HEK293 (cell line): ENCODE results near the gene GEMIN7.

ENCODE experiments used
- EGR2 ChIP-seq: fragments of 450-650 bp; formaldehyde crosslinking; IDR thresholded peaks from 2 replicates; pipeline ENCODE4 v1.5.1; 2016; ENCODE audit warnings: low read depth, missing biosample characterization, missing genetic modification characterization
- KLF9 ChIP-seq: fragments of 450-650 bp; formaldehyde crosslinking; IDR thresholded peaks from 2 replicates; pipeline ENCODE4 v1.5.1; 2016; ENCODE audit warnings: missing biosample characterization, missing genetic modification characterization, low read depth
- SCRT1 ChIP-seq: fragments of 450-650 bp; formaldehyde crosslinking; IDR thresholded peaks from 2 replicates; pipeline ENCODE4 v1.5.1; 2016; ENCODE audit warnings: missing biosample characterization, missing genetic modification characterization, borderline replicate concordance
- ZBTB20 ChIP-seq: fragments of 450-650 bp; formaldehyde crosslinking; IDR thresholded peaks from 2 replicates; pipeline ENCODE4 v1.5.1; 2016; ENCODE audit warnings: missing biosample characterization, missing genetic modification characterization
- ZIC2 ChIP-seq: fragments of 450-650 bp; formaldehyde crosslinking; IDR thresholded peaks from 2 replicates; pipeline ENCODE4 v1.5.1; 2016; ENCODE audit warnings: missing biosample characterization, missing genetic modification characterization
- ZNF138 ChIP-seq: fragments of 450-650 bp; formaldehyde crosslinking; IDR thresholded peaks from 2 replicates; pipeline ENCODE4 v1.5.1; 2016; ENCODE audit warnings: missing biosample characterization, missing genetic modification characterization, borderline replicate concordance
- ZNF140 ChIP-seq: fragments of 450-650 bp; formaldehyde crosslinking; IDR thresholded peaks from 2 replicates; pipeline ENCODE4 v1.5.1; 2016; ENCODE audit warnings: missing biosample characterization, missing genetic modification characterization
- ZNF174 ChIP-seq: fragments of 450-650 bp; formaldehyde crosslinking; IDR thresholded peaks from 2 replicates; pipeline ENCODE4 v1.5.0; 2017; ENCODE audit warnings: missing biosample characterization, mild to moderate bottlenecking, missing genetic modification characterization
- ZNF280C ChIP-seq: fragments of 450-650 bp; formaldehyde crosslinking; IDR thresholded peaks from 2 replicates; pipeline ENCODE4 v1.5.1; 2016; ENCODE audit warnings: missing biosample characterization, missing genetic modification characterization
- ZNF341 ChIP-seq: fragments of 450-650 bp; formaldehyde crosslinking; IDR thresholded peaks from 2 replicates; pipeline ENCODE4; 2016; ENCODE audit warnings: low read depth, missing biosample characterization, missing genetic modification characterization
- ZNF394 ChIP-seq: fragments of 450-650 bp; formaldehyde crosslinking; IDR thresholded peaks from 2 replicates; pipeline ENCODE4 v1.5.1; 2016; ENCODE audit warnings: missing biosample characterization, missing genetic modification characterization, mild to moderate bottlenecking, moderate library complexity, borderline replicate concordance
- ZNF416 ChIP-seq: fragments of 450-650 bp; formaldehyde crosslinking; IDR thresholded peaks from 2 replicates; pipeline ENCODE4 v1.5.1; 2016; ENCODE audit warnings: missing biosample characterization, missing genetic modification characterization
- ZNF449 ChIP-seq: fragments of 450-650 bp; formaldehyde crosslinking; IDR thresholded peaks from 2 replicates; pipeline ENCODE4 v1.5.1; 2017; ENCODE audit warnings: missing biosample characterization, mild to moderate bottlenecking, missing genetic modification characterization, moderate library complexity
- ZNF48 ChIP-seq: fragments of 450-650 bp; formaldehyde crosslinking; IDR thresholded peaks from 2 replicates; pipeline ENCODE4 v1.5.1; 2016; ENCODE audit warnings: missing biosample characterization, missing genetic modification characterization
- ZNF510 ChIP-seq: fragments of 450-650 bp; formaldehyde crosslinking; IDR thresholded peaks from 2 replicates; pipeline ENCODE4 v1.5.1; 2018; ENCODE audit warnings: mild to moderate bottlenecking, missing genetic modification characterization, missing biosample characterization; ENCODE audit not compliant: insufficient replicate concordance
- ZNF530 ChIP-seq: fragments of 450-650 bp; formaldehyde crosslinking; IDR thresholded peaks from 2 replicates; pipeline ENCODE4 v1.5.1; 2016; ENCODE audit warnings: low read depth, missing biosample characterization, missing genetic modification characterization
- ZNF558 ChIP-seq: fragments of 450-650 bp; formaldehyde crosslinking; IDR thresholded peaks from 2 replicates; pipeline ENCODE4 v1.5.1; 2016; ENCODE audit warnings: missing biosample characterization, missing genetic modification characterization
- ZNF561 ChIP-seq: fragments of 450-650 bp; IDR thresholded peaks from 2 replicates; pipeline ENCODE4 v1.5.1; 2018; ENCODE audit warnings: missing biosample characterization, missing genetic modification characterization, borderline replicate concordance
- ZNF621 ChIP-seq: fragments of 450-650 bp; formaldehyde crosslinking; IDR thresholded peaks from 2 replicates; pipeline ENCODE4 v1.5.1; 2017; ENCODE audit warnings: missing biosample characterization, missing genetic modification characterization
- ZNF624 ChIP-seq: fragments of 450-650 bp; formaldehyde crosslinking; IDR thresholded peaks from 2 replicates; pipeline ENCODE4 v1.5.1; 2017; ENCODE audit warnings: missing biosample characterization, missing genetic modification characterization
- ZNF677 ChIP-seq: fragments of 450-650 bp; IDR thresholded peaks from 2 replicates; pipeline ENCODE4 v1.5.0; 2018; ENCODE audit warnings: missing biosample characterization, mild to moderate bottlenecking, missing genetic modification characterization, moderate library complexity
- TF ChIP-seq, protein P1 (sequence below): fragments of 450-650 bp; formaldehyde crosslinking; IDR thresholded peaks from 2 replicates; pipeline ENCODE4 v1.5.1; 2016; ENCODE audit warnings: missing biosample characterization, missing genetic modification characterization
- TF ChIP-seq, protein P2 (sequence below): fragments of 450-650 bp; formaldehyde crosslinking; conservative IDR thresholded peaks from 2 replicates; pipeline ENCODE4 v1.5.1; 2016; ENCODE audit warnings: low read depth, missing biosample characterization, missing genetic modification characterization
- TF ChIP-seq, protein P3 (sequence below): fragments of 450-650 bp; formaldehyde crosslinking; IDR thresholded peaks from 2 replicates; pipeline ENCODE4 v1.5.1; 2016; ENCODE audit warnings: missing biosample characterization, missing genetic modification characterization
- TF ChIP-seq, protein P4 (sequence below): fragments of 450-650 bp; formaldehyde crosslinking; IDR thresholded peaks from 2 replicates; pipeline ENCODE4 v1.5.0; 2017; ENCODE audit warnings: missing biosample characterization, missing genetic modification characterization, borderline replicate concordance

The GEMIN7 gene

DNA sequence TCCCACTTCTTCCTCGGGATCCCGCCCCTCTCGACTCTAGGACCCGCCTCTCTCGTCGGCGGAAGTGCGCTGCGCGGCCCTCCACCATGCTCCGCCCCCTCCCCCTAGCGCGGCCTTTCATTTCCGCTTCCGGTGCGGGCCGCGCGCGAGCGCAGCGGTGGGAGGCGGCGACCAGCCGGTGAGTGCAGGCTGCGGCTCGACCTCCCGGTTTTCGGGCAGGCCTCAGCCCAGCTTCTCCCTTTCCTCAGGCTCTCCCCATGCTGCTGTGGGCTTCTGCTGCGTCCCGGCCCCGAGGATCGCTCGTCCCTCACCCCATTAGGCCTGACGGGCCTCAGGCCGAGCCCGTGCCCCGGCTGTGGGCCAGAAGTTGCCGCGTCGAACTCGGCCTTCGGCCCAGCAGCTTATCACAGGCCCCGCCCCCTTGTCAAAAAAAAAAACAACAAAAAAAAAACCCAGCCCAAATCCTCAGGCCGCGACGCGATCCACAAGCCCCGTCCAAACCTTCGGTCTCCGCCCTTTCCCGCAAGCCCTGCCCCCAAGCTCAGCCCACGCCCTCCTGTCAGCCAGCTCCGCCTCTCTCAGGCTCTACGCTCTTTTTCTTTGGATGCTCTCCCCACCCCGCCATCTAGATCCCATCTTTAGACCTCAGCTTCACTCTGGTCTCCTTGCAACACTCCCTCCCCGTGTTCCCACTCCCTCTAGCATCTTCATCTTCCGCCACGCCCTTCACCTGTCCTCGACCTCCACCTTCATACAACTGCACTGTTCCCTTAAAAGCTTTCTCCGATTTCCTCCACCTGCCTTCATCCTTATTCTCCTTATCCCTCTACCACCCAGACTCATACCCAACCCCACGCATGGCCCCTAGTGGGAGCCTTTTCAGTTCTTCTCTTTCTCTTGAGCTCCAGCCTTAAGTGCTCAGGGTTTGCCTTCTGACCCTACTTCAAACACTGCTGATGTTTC is 39.8 kb upstream of the GEMIN7 start, which contains the start of gene CLASRP (continued):
- TF ChIP-seq ZNF530 (tag by site-specific recombination) (no peak), KLF9 (peak; percentile 90), ZNF449 (tag by site-specific recombination) (no peak), SCRT1 (tag by site-specific recombination) (no peak), ZNF174 (no peak), ZNF394 (tag by site-specific recombination) (peak; percentile 87), ZIC2 (tag by site-specific recombination) (no peak), ZNF140 (tag by site-specific recombination) (peak; percentile 20; the same call in 1 of the 2 replicates), ZNF416 (tag by site-specific recombination) (no peak), ZNF561 (tag by site-specific recombination) (peak; percentile 69; the same call in 1 of the 2 replicates), ZNF138 (tag by site-specific recombination) (no peak; the same call in 1 of the 2 replicates), ZNF510 (tag by site-specific recombination) (no peak), EGR2 (peak; percentile 76), ZNF558 (tag by site-specific recombination) (no peak), ZNF624 (tag by site-specific recombination) (no peak), ZNF48 (tag by site-specific recombination) (no peak), ZBTB20 (tag by site-specific recombination) (peak; percentile 75), ZNF280C (tag by site-specific recombination) (no peak), ZNF677 (no peak), ZNF341 (tag by site-specific recombination) (peak; percentile 98), ZNF621 (tag by site-specific recombination) (no peak)
- TF ChIP-seq, protein P1, sequence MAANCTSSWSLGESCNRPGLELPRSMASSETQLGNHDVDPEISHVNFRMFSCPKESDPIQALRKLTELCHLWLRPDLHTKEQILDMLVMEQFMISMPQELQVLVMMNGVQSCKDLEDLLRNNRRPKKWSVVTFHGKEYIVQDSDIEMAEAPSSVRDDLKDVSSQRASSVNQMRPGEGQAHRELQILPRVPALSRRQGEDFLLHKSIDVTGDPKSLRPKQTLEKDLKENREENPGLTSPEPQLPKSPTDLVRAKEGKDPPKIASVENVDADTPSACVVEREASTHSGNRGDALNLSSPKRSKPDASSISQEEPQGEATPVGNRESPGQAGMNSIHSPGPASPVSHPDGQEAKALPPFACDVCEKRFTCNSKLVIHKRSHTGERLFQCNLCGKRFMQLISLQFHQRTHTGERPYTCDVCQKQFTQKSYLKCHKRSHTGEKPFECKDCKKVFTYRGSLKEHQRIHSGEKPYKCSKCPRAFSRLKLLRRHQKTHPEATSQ (tag by site-specific recombination), result no peak
- TF ChIP-seq, protein P2, sequence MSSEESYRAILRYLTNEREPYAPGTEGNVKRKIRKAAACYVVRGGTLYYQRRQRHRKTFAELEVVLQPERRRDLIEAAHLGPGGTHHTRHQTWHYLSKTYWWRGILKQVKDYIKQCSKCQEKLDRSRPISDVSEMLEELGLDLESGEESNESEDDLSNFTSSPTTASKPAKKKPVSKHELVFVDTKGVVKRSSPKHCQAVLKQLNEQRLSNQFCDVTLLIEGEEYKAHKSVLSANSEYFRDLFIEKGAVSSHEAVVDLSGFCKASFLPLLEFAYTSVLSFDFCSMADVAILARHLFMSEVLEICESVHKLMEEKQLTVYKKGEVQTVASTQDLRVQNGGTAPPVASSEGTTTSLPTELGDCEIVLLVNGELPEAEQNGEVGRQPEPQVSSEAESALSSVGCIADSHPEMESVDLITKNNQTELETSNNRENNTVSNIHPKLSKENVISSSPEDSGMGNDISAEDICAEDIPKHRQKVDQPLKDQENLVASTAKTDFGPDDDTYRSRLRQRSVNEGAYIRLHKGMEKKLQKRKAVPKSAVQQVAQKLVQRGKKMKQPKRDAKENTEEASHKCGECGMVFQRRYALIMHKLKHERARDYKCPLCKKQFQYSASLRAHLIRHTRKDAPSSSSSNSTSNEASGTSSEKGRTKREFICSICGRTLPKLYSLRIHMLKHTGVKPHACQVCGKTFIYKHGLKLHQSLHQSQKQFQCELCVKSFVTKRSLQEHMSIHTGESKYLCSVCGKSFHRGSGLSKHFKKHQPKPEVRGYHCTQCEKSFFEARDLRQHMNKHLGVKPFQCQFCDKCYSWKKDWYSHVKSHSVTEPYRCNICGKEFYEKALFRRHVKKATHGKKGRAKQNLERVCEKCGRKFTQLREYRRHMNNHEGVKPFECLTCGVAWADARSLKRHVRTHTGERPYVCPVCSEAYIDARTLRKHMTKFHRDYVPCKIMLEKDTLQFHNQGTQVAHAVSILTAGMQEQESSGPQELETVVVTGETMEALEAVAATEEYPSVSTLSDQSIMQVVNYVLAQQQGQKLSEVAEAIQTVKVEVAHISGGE (tag by site-specific recombination), result peak; percentile 93
- TF ChIP-seq, protein P3, sequence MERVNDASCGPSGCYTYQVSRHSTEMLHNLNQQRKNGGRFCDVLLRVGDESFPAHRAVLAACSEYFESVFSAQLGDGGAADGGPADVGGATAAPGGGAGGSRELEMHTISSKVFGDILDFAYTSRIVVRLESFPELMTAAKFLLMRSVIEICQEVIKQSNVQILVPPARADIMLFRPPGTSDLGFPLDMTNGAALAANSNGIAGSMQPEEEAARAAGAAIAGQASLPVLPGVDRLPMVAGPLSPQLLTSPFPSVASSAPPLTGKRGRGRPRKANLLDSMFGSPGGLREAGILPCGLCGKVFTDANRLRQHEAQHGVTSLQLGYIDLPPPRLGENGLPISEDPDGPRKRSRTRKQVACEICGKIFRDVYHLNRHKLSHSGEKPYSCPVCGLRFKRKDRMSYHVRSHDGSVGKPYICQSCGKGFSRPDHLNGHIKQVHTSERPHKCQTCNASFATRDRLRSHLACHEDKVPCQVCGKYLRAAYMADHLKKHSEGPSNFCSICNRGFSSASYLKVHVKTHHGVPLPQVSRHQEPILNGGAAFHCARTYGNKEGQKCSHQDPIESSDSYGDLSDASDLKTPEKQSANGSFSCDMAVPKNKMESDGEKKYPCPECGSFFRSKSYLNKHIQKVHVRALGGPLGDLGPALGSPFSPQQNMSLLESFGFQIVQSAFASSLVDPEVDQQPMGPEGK (tag by site-specific recombination), result peak; percentile 57
- TF ChIP-seq, protein P4, sequence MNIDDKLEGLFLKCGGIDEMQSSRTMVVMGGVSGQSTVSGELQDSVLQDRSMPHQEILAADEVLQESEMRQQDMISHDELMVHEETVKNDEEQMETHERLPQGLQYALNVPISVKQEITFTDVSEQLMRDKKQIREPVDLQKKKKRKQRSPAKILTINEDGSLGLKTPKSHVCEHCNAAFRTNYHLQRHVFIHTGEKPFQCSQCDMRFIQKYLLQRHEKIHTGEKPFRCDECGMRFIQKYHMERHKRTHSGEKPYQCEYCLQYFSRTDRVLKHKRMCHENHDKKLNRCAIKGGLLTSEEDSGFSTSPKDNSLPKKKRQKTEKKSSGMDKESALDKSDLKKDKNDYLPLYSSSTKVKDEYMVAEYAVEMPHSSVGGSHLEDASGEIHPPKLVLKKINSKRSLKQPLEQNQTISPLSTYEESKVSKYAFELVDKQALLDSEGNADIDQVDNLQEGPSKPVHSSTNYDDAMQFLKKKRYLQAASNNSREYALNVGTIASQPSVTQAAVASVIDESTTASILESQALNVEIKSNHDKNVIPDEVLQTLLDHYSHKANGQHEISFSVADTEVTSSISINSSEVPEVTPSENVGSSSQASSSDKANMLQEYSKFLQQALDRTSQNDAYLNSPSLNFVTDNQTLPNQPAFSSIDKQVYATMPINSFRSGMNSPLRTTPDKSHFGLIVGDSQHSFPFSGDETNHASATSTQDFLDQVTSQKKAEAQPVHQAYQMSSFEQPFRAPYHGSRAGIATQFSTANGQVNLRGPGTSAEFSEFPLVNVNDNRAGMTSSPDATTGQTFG, result no peak; the same call in 1 of the 2 replicates
